Activated B cell treated with CpG ODN at 0.5 μM for 24 hours (primary cell): ENCODE data around the gene TNNC1. TPM values are rescaled to one million over a fixed set of nuclear protein-coding genes. Genes with fewer than 3 reads are reported as not detected.
A peak's percentile ranks its signal among the peaks of the same experiment; 100 is the strongest.

Source experiments
- ATAC-seq: fragments of 200-7000 bp; cut with Tn5 transposase; one replicate; pipeline ENCODE4 v1.10.0; 2021; ENCODE audit warnings: low read depth, mild to moderate bottlenecking, moderate library complexity
- CTCF ChIA-PET: fragments of 350-600 bp; sonication (Branson Sonifier 250); formaldehyde crosslinking; loops from one replicate; lab custom pipeline; 2021; ENCODE audit warnings: antibody characterized with exemption; lab: Charles Lee
- POLR2A ChIA-PET: fragments of 350-600 bp; sonication (Branson Sonifier 250); formaldehyde crosslinking; loops from one replicate; lab custom pipeline; 2021; ENCODE audit warnings: antibody characterized with exemption; lab: Charles Lee
- DNase-seq: peaks from one replicate; pipeline ENCODE4 v3.0.0; 2022
- H3K27ac Mint-ChIP-seq: one replicate; pipeline ENCODE4 v1.8.0; 2020; ENCODE audit warnings: mixed read lengths
- H3K27me3 Mint-ChIP-seq: one replicate; pipeline ENCODE4 v1.8.0; 2021; ENCODE audit warnings: mixed read lengths
- H3K36me3 Mint-ChIP-seq: one replicate; pipeline ENCODE4 v1.8.0; 2021; ENCODE audit warnings: low read depth, mixed read lengths
- H3K4me1 Mint-ChIP-seq: one replicate; pipeline ENCODE4 v1.8.0; 2021; ENCODE audit warnings: mixed read lengths
- H3K4me3 Mint-ChIP-seq: one replicate; pipeline ENCODE4 v1.8.0; 2020; ENCODE audit warnings: mild to moderate bottlenecking, mixed read lengths
- H3K9me3 Mint-ChIP-seq: one replicate; pipeline ENCODE4 v1.8.0; 2020; ENCODE audit warnings: mixed read lengths
- intact Hi-C: fragments of 100-400 bp; cut with micrococcal nuclease; formaldehyde crosslinking; loops from one replicate; pipeline ENCODE4 v1.15.1; 2024
- total RNA-seq: library from RNA; stranded (reverse); gene quantifications from 2 replicates; pipeline ENCODE4 v1.2.3, GENCODE V29; 2022
- TF ChIP-seq, protein P1 (sequence below): fragments of 200-600 bp; IDR thresholded peaks from one replicate; pipeline ENCODE4 v1.8.0; 2022; ENCODE audit warnings: antibody characterized with exemption, mild to moderate bottlenecking

The TNNC1 gene
- total RNA-seq, 1 donor from 2014 or later: not detected

DNA sequence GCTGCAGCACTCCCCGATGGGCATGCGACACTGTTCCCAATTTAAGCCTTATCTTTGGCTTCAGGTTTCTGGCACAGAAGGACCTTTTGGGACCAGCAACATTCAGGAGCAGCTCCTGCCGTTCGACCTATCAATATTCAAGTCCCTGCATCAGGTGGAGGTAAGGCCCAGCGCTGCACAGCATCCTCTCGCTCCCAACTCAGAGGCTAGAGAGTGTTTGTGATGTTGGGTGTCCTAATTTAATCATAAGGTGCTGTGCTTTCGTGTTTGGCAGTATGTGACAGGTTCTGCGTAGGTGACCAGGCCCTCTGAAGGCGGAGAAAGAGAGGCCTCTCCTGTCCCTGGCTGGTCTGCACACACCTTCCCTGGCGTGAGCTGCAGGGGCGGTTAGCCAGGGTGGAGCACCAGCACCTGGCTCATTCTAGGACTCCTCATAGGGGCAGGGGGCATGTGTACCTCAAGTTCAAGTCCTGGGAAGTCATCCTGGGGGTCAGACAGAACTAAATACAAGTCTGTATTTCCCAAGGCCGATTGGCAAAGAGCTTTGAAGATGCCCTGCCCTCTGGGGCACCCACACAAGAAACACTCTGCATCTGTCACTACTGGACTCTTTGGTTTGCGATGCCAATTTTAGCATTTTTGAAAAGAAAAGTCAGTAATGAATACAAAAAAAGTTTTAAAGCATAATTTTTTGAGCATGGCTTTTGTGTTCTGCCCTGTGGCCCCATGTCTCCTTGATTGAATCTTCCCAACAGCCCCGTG is 18.6 kb upstream of the TNNC1 start:
- Mint-ChIP-seq H3K4me3 (no peak overlapping the region), H3K4me1 (no peaks in the 10 kb centered on the region), H3K36me3 (peaks cover 72% of the 10 kb centered on the region), H3K9me3 (no peaks in the 10 kb centered on the region), H3K27ac (no peak overlapping the region), H3K27me3 (no peaks in the 10 kb centered on the region)
- ChIA-PET CTCF (no interaction called here), POLR2A (interaction anchor here (0.6 kb wide), 1 partner anchor 211 kb away, joined by 3 read pairs; no protein-coding TSS in a partner anchor)
- TF ChIP-seq, protein P1, sequence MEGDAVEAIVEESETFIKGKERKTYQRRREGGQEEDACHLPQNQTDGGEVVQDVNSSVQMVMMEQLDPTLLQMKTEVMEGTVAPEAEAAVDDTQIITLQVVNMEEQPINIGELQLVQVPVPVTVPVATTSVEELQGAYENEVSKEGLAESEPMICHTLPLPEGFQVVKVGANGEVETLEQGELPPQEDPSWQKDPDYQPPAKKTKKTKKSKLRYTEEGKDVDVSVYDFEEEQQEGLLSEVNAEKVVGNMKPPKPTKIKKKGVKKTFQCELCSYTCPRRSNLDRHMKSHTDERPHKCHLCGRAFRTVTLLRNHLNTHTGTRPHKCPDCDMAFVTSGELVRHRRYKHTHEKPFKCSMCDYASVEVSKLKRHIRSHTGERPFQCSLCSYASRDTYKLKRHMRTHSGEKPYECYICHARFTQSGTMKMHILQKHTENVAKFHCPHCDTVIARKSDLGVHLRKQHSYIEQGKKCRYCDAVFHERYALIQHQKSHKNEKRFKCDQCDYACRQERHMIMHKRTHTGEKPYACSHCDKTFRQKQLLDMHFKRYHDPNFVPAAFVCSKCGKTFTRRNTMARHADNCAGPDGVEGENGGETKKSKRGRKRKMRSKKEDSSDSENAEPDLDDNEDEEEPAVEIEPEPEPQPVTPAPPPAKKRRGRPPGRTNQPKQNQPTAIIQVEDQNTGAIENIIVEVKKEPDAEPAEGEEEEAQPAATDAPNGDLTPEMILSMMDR: no peak
- ATAC-seq (no peak), DNase-seq (no peak)
- intact Hi-C loops: loop anchor here (2.0 kb wide), 1 partner anchor 64 kb away; the partner anchor contains the start of gene UQCC5

DNA sequence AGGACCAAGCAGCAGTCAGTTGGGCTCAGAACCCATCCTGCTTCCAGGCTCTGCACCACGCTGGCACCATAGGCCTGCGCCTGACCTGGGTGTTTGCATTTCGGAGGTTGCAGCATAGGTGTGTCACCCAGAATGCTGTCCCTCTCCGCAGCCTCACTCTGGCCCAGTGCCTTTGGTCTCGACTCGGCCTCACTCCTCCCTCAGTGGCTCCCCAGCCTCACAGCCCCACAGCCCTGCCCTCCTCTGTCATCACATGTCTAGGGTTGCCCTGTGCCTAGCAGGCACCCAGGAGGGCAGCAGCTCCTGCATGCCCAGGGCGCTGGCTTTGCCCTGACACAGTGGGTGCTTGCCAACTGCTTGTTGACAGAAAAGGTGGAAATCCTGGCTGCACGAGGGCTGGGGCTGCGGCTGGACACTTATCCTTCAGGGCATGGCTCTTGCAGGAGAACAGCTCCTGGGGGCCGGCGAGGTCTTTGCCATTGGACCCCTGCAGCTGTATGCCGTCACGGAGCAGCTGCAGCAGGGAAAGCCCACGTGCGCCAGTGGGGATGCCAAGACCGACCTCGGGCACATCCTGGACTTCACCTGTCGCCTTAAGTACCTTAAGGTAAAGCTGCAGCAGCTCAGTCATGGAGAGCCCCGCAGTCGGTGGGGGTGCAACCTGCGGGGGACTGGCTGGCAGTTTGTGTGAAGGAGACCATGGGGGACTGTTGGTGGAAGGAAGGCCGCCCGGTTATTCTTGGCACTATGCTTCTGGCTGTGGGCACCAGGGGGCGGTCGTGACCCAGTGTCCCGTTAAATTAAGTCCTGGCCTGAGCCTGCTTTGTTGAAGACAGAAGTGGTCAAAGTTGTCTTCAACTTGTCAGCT is 17.8 kb upstream of the TNNC1 start:
- no peaks in the 10 kb centered on the region for H3K27me3 Mint-ChIP-seq
- intact Hi-C loops: loop anchor here (2.0 kb wide), 1 partner anchor 65 kb away; the partner anchor contains the start of gene UQCC5
- CTCF ChIA-PET: no interaction called here
- no peak overlapping the region for H3K4me3 Mint-ChIP-seq
- TF ChIP-seq, protein P1: no peak
- DNase-seq (peak; percentile 35), ATAC-seq (peak; percentile 57)
- H3K36me3 Mint-ChIP-seq: peaks cover 66% of the 10 kb centered on the region
- no peaks in the 10 kb centered on the region for H3K9me3 Mint-ChIP-seq
- H3K4me1 Mint-ChIP-seq: no peaks in the 10 kb centered on the region
- no peak overlapping the region for H3K27ac Mint-ChIP-seq
- POLR2A ChIA-PET: interaction anchor here (0.6 kb wide), 1 partner anchor 210 kb away, joined by 3 read pairs; no protein-coding TSS in a partner anchor

DNA sequence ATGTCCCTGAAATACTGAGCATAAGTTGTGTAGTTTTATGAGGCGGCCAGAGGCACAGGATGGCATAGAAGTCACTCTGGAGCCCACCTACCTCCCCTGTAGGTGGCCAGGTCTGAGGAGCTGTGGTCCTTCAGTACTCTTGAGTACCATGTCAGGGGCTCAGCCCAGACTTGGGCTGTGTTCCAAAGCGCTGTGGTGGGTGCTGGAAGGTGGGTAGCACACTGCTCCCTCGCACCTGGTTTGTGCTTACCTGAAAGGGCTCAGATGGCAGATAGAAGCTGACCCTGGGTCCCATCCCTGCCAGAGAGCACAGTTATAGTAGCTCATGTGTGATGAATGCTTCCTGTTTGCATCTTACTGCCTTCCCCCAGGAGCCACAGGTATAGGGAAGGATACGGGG is 17.1 kb upstream of the TNNC1 start:
- POLR2A ChIA-PET: interaction anchor here (0.6 kb wide), 1 partner anchor 335 kb away, joined by 5 read pairs; no protein-coding TSS in a partner anchor
- no peak overlapping the region for H3K27ac Mint-ChIP-seq
- intact Hi-C loops: no loop called here

DNA sequence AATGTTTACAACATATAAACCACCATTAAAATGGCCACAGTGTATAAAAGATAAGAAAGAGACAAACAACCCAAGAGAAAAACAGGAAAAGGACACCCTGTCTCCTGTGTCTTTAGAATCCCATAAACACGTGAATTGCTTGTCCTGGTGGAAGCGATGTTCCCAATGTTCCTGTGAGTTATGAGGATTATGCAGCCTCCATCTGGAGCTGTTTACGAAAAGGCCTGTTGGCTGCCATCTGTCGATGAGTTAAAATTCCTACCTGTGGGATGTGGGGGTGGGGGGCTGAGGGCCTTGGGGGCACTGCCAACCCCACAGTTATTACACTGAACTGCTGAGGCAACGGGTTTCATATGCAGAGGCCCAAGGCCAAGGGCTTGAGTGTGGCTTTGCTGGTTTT is 15.2 kb upstream of the TNNC1 start:
- TF ChIP-seq, protein P1: no peak
- ATAC-seq: no peak
- DNase-seq: no peak
- intact Hi-C loops: no loop called here
- no peak overlapping the region for H3K27ac Mint-ChIP-seq
- no peak overlapping the region for H3K4me3 Mint-ChIP-seq
- CTCF ChIA-PET: no interaction called here
- no peaks in the 10 kb centered on the region for H3K4me1 Mint-ChIP-seq
- H3K36me3 Mint-ChIP-seq: peaks cover 56% of the 10 kb centered on the region
- no peaks in the 10 kb centered on the region for H3K9me3 Mint-ChIP-seq
- H3K27me3 Mint-ChIP-seq: no peaks in the 10 kb centered on the region
- POLR2A ChIA-PET: no interaction called here

More for the DNA sequence above, 17.1 kb upstream of the TNNC1 start:
- ATAC-seq: no peak
- CTCF ChIA-PET: no interaction called here
- Mint-ChIP-seq H3K36me3 (peaks cover 64% of the 10 kb centered on the region), H3K9me3 (no peaks in the 10 kb centered on the region), H3K27me3 (no peaks in the 10 kb centered on the region), H3K4me3 (no peak overlapping the region), H3K4me1 (no peaks in the 10 kb centered on the region)
- DNase-seq: no peak
- TF ChIP-seq, protein P1: no peak

DNA sequence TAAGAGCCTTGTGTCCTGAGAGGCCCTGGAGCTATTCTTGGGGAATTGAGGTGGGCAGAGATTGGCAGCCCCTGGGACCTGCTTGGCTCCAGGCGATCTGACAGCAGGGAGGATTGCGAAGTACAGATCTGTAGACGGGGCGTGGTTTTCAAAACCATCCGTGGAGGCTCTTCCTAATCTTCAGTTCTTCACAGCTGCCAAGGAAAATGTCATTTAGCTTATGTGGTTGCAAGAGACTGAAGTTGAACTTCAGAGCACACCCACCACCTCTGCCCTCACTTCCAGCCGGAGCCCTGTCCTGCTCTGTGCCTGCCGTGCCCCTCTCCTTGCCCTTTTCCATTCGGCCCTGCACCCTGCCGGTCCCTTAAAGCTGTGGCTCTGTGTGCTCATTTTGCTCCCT is 14.5 kb upstream of the TNNC1 start:
- H3K9me3 Mint-ChIP-seq: no peaks in the 10 kb centered on the region
- CTCF ChIA-PET: no interaction called here

More for the DNA sequence above, 14.5 kb upstream of the TNNC1 start:
- intact Hi-C loops: no loop called here
- ATAC-seq: no peak
- TF ChIP-seq, protein P1: no peak
- Mint-ChIP-seq H3K27me3 (no peaks in the 10 kb centered on the region), H3K4me1 (peaks cover 2% of the 10 kb centered on the region), H3K36me3 (peaks cover 51% of the 10 kb centered on the region), H3K4me3 (no peak overlapping the region), H3K27ac (no peak overlapping the region)
- DNase-seq: no peak
- POLR2A ChIA-PET: no interaction called here
